ENCODE data around the gene WDR41.

WDR41 gene

GRCh38 chr5:77409870-77410621 lies 82.1 kb downstream of the WDR41 start:
- TF ChIP-seq CTCF (conservative IDR thresholded peaks at IDR 0.05; ENCODE audit: control insufficient read depth, insufficient read depth, low read depth, low read length), result no peak

DNA sequence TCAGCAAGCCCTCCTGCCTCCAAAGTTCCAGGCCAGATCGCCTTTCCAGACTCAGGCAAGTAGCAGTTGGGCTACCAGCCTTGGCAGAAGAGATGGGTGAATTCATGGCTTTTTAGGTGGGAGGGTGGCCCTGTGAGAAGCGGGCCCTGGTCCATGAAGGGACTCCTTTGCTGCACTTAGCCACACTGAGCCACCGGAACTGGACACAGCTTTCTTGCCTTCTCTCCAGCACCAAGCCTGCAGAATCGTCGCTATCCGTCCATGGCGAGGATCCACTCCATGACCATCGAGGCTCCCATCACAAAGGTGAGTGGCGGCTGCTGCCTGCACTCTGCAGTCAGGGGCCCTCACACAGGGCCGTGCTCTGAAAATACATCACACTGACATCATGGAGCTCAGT lies 85.0 kb downstream of the WDR41 start:
- H3K4me3 ChIP-seq (ENCODE audit: control insufficient read depth, low read depth, low read length), result no peak overlapping the region
- DNase-seq (ENCODE audit: low read depth), result no peak
- TF ChIP-seq CTCF (conservative IDR thresholded peaks at IDR 0.05; ENCODE audit: control insufficient read depth, insufficient read depth, low read depth, low read length), result no peak

More at GRCh38 chr5:77409870-77410621, 82.1 kb downstream of the WDR41 start:
- no peak overlapping the region for H3K4me3 ChIP-seq (ENCODE audit: control insufficient read depth, low read depth, low read length)
- no peak for DNase-seq (ENCODE audit: low read depth)

DNA sequence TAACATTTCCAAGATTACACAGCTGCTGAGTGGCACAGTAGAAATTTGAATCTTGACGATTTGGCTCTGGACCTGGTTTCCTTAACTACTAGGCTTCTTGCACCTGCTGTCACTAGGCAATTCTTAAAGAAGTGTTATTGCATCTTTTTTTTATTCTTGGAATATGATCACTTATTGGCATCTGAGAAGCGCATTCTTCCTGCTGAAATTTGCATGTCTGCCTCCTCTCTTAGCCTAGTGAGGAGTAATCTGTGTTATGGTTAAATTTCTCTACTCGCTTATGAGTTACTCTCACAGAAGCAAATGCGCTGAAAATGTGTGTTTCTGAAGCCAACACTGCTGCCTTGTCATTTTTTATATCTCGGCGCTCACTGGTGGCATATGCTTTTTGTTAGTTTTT lies 89.3 kb downstream of the WDR41 start:
- no peak for TF ChIP-seq CTCF (conservative IDR thresholded peaks at IDR 0.05; ENCODE audit: control insufficient read depth, insufficient read depth, low read depth, low read length)

DNA sequence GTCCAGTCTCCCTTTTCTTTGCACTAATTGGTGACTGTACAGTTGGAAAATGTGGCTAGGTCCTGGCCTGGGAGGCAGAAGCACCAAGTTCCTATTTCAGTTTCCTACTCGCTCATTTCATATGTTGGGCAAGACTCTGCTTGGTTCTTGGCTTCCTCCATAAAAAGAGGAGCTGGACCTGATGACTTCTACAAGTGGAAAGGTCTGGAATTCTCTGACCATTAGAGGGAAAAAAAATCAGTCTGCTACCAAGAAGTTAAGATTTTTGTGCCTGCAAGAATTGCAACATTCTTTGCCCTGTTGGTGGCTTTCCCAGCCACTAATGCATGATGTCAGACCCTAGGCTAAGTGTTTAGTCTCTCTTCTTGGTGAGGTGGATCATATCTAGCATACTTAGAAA lies 91.5 kb downstream of the WDR41 start:
- DNase-seq (ENCODE audit: low read depth), result peak; percentile 27
- no peak overlapping the region for H3K4me3 ChIP-seq (ENCODE audit: control insufficient read depth, low read depth, low read length)
- TF ChIP-seq CTCF (conservative IDR thresholded peaks at IDR 0.05; ENCODE audit: control insufficient read depth, insufficient read depth, low read depth, low read length), result no peak

More for the DNA sequence above, 89.3 kb downstream of the WDR41 start:
- no peak for DNase-seq (ENCODE audit: low read depth)
- no peak overlapping the region for H3K4me3 ChIP-seq (ENCODE audit: control insufficient read depth, low read depth, low read length)

GRCh38 chr5:77398896-77399295 lies 93.2 kb downstream of the WDR41 start:
- H3K4me3 ChIP-seq (ENCODE audit: control insufficient read depth, low read depth, low read length), result no peak overlapping the region
- no peak for DNase-seq (ENCODE audit: low read depth)
- no peak for TF ChIP-seq CTCF (conservative IDR thresholded peaks at IDR 0.05; ENCODE audit: control insufficient read depth, insufficient read depth, low read depth, low read length)

- TF ChIP-seq CTCF (conservative IDR thresholded peaks at IDR 0.05; ENCODE audit: control insufficient read depth, insufficient read depth, low read depth, low read length), result no peak
- DNase-seq (ENCODE audit: low read depth), result no peak
- no peak overlapping the region for H3K4me3 ChIP-seq (ENCODE audit: control insufficient read depth, low read depth, low read length)
These were observed 93.7 kb downstream of the WDR41 start for GRCh38 chr5:77398458-77398857.

All from fibroblast of mammary gland (primary cell).